Endothelial cell of umbilical vein (primary cell): ENCODE measurements around the gene COQ4. TPM values are rescaled to one million over a fixed set of nuclear protein-coding genes. Genes with fewer than 3 reads are reported as not detected.

ENCODE experiments used
- BruUV-seq: library from RNA; stranded (reverse); fragments of 400-500 nt; replicated peaks from 2 replicates; lab custom pipeline; 2021; lab: Mats Ljungman, UMichigan
- CTCF ChIA-PET: fragments of 300-600, 350-600 bp; sonication (Branson Sonifier 250); formaldehyde crosslinking; loops from one replicate; lab custom pipeline; 2021; ENCODE audit warnings: antibody characterized with exemption, inconsistent platforms; lab: Charles Lee
- POLR2A ChIA-PET: fragments of 300-600, 350-600 bp; sonication (Branson Sonifier 250); formaldehyde crosslinking; loops from one replicate; lab custom pipeline; 2021; ENCODE audit warnings: antibody characterized with exemption, inconsistent platforms; lab: Charles Lee
- DNase-seq: peaks from one replicate; pipeline ENCODE4 v3.0.0-alpha.2; 2011; ENCODE audit warnings: low read depth, low spot score
- FAIRE-seq: peaks from 2 replicates; lab custom pipeline; 2011; peaks lifted over from hg19 to GRCh38; lab: Jason Lieb, UNC
- H2AFZ ChIP-seq: 2 replicates; pipeline ENCODE4 v1.6.0; 2012; ENCODE audit warnings: low read depth, low read length, control low read depth, inconsistent platforms
- H3K27ac ChIP-seq: 2 replicates; pipeline ENCODE4 v1.5.1; 2011; ENCODE audit warnings: low read depth, mild to moderate bottlenecking, control low read depth, low read length, moderate library complexity; ENCODE audit not compliant: insufficient read depth
- H3K27me3 ChIP-seq, 2 experiments: 2 replicates each; pipeline versions ENCODE4 v1.6.0 to v1.6.1; 2011; ENCODE audit warnings: low read length in 2 of 2, mixed read lengths in 1 of 2; ENCODE audit not compliant: control insufficient read depth in 2 of 2, insufficient read depth in 2 of 2
- H3K36me3 ChIP-seq, 2 experiments: 2 replicates in 1 of 2; 3 replicates in 1 of 2; pipeline ENCODE4 v1.5.1; 2011; ENCODE audit warnings: low read length in 2 of 2, mild to moderate bottlenecking in 1 of 2, moderate library complexity in 1 of 2; ENCODE audit not compliant: control insufficient read depth in 2 of 2, insufficient read depth in 2 of 2; ENCODE audit errors: extremely low read depth in 1 of 2
- H3K4me1 ChIP-seq: 3 replicates; pipeline ENCODE4 v1.5.1; 2011; ENCODE audit warnings: mild to moderate bottlenecking, low read length; ENCODE audit not compliant: control insufficient read depth, insufficient read depth; ENCODE audit errors: extremely low read depth
- H3K4me2 ChIP-seq: 2 replicates; pipeline ENCODE4 v1.6.1; 2011; ENCODE audit warnings: low read length, control low read depth, mixed read lengths; ENCODE audit not compliant: insufficient read depth
- H3K4me3 ChIP-seq, 3 experiments: fragments of 200-600 bp in 1 of 3; sonication (generic), shearing (Covaris generic) in 1 of 3; replicated peaks in 1 of 3; 2 replicates each; pipeline ENCODE4 v1.5.1; 2011 to 2016; ENCODE audit warnings: control low read depth in 3 of 3, low read length in 3 of 3, mild to moderate bottlenecking in 2 of 3, inconsistent platforms in 1 of 3, low read depth in 1 of 3, moderate library complexity in 1 of 3; ENCODE audit not compliant: insufficient read depth in 1 of 3
- H3K79me2 ChIP-seq: 2 replicates; pipeline ENCODE4 v1.6.0; 2012; ENCODE audit warnings: low read length, inconsistent platforms; ENCODE audit not compliant: control insufficient read depth, insufficient read depth
- H3K9ac ChIP-seq: replicated peaks from 2 replicates; pipeline ENCODE3; 2011; ENCODE audit warnings: low read length, control low read depth; ENCODE audit not compliant: insufficient read depth; ENCODE audit errors: extremely low read depth
- H3K9me1 ChIP-seq: replicated peaks from 3 replicates; pipeline ENCODE4 v1.6.0; 2011; ENCODE audit warnings: mild to moderate bottlenecking, low read length; ENCODE audit not compliant: control insufficient read depth, insufficient read depth; ENCODE audit errors: extremely low read depth
- H3K9me3 ChIP-seq: replicated peaks from 2 replicates; pipeline ENCODE4 v1.5.1; 2012; ENCODE audit warnings: low read length, inconsistent platforms; ENCODE audit not compliant: control insufficient read depth, insufficient read depth
- H4K20me1 ChIP-seq: replicated peaks from 2 replicates; pipeline ENCODE3; 2011; ENCODE audit warnings: mild to moderate bottlenecking, low read length; ENCODE audit not compliant: control insufficient read depth, insufficient read depth; ENCODE audit errors: extremely low read depth
- CTCF ChIP-seq, 2 donors: IDR thresholded peaks; 1 replicate in 1 of 2; 2 replicates in 1 of 2; pipeline ENCODE4 v1.5.1; 2011; ENCODE audit warnings: low read length in 2 of 2, mild to moderate bottlenecking in 2 of 2, moderate library complexity in 2 of 2, control low read depth in 1 of 2, inconsistent platforms in 1 of 2, low read depth in 1 of 2; ENCODE audit not compliant: insufficient read depth in 1 of 2; ENCODE audit errors: extremely low read depth in 1 of 2
- EZH2 ChIP-seq: IDR thresholded peaks from 2 replicates; pipeline ENCODE4 v1.6.1; 2012; ENCODE audit warnings: borderline replicate concordance, low read depth, mild to moderate bottlenecking, moderate library complexity, low read length, inconsistent platforms; ENCODE audit not compliant: severe bottlenecking
- FOS ChIP-seq: IDR thresholded peaks from 2 replicates; pipeline ENCODE4 v1.6.1; 2011; ENCODE audit warnings: mild to moderate bottlenecking, low read length, moderate library complexity, borderline replicate concordance; ENCODE audit not compliant: insufficient read depth
- GATA2 ChIP-seq: IDR thresholded peaks from 2 replicates; pipeline ENCODE4 v1.7.0; 2011; ENCODE audit warnings: low read depth, mild to moderate bottlenecking, moderate library complexity, mixed read lengths, low read length; ENCODE audit not compliant: insufficient read length, insufficient read depth
- JUN ChIP-seq: IDR thresholded peaks from 2 replicates; pipeline ENCODE4 v1.6.1; 2011; ENCODE audit warnings: borderline replicate concordance, low read depth; ENCODE audit not compliant: insufficient read length, insufficient read depth
- MAX ChIP-seq: IDR thresholded peaks from 2 replicates; pipeline ENCODE4 v1.6.1; 2011; ENCODE audit not compliant: insufficient read depth, insufficient read length
- MYC ChIP-seq: IDR thresholded peaks from one replicate; pipeline ENCODE4 v1.6.1; 2011; ENCODE audit warnings: mild to moderate bottlenecking, low read depth, low read length
- POLR2A ChIP-seq: IDR thresholded peaks from 2 replicates; pipeline ENCODE4 v1.6.1; 2012; ENCODE audit warnings: low read depth, mild to moderate bottlenecking, control low read depth, low read length
- POLR2AphosphoS5 ChIP-seq: IDR thresholded peaks from 2 replicates; pipeline ENCODE4 v1.6.1; 2012; ENCODE audit warnings: low read depth, mild to moderate bottlenecking, control low read depth, low read length, moderate library complexity; ENCODE audit not compliant: insufficient read depth
- dilution Hi-C: fragments of 300-500 bp; cut with MboI; formaldehyde crosslinking; loops from one replicate; pipeline ENCODE4 v1.15.0; 2019; ENCODE audit warnings: low sequenced_read_pairs; ENCODE audit not compliant: extremely low pct_ligation_motif_present
- intact Hi-C: fragments of 100-400 bp; cut with micrococcal nuclease; formaldehyde crosslinking; loops from one replicate; pipeline ENCODE4 v1.10.0; 2022
- polyA plus RNA-seq, 4 experiments: library from polyadenylated mRNA; depleted of rRNA in 3 of 4; stranded (reverse) in 3 of 4; unstranded in 1 of 4; fragments of >200 nt; gene quantifications; 2 replicates each; pipeline versions ENCODE4 v1.2.1 to v1.2.3, GENCODE V29; 2011 to 2012; ENCODE audit warnings: missing spikeins in 1 of 4
- total RNA-seq: library from RNA; stranded (reverse); gene quantifications from 2 replicates; pipeline ENCODE4 v1.2.3, GENCODE V29; 2021

COQ4 gene
- total and polyA plus RNA-seq, 2 donors (not counting 3 experiments of a cell fraction or from before 2014, with no cell fraction given): 44.4 to 78.1 TPM

- no peak overlapping the region for H3K9ac ChIP-seq
- H3K9me3 ChIP-seq: no peaks in the 10 kb centered on the region
- H2AFZ ChIP-seq: no peak overlapping the region
- no peaks in the 10 kb centered on the region for H3K9me1 ChIP-seq
- TF ChIP-seq MAX (no peak), POLR2A (no peak)
- dilution Hi-C loops: no loop called here
- H3K4me1 ChIP-seq: no peaks in the 10 kb centered on the region
- no peaks in the 10 kb centered on the region for H3K27me3 ChIP-seq
- ChIA-PET CTCF (interaction anchor here (0.9 to 1.2 kb wide), 2 partner anchors 8 to 13 kb away, joined by 4 read pairs; no protein-coding TSS in a partner anchor), POLR2A (no interaction called here)
- intact Hi-C loops: no loop called here
- no peaks in the 10 kb centered on the region for H3K79me2 ChIP-seq
- no peak overlapping the region for H3K4me2 ChIP-seq
- BruUV-seq: no TSS peak
- DNase-seq: no peak
- FAIRE-seq: no peak
- H3K27ac ChIP-seq: no peak overlapping the region
- peaks cover 8 to 45% of the 10 kb centered on the region in 2 experiments for H3K36me3 ChIP-seq
- no peak overlapping the region for H3K4me3 ChIP-seq
- H4K20me1 ChIP-seq: no peaks in the 10 kb centered on the region
Observed at GRCh38 chr9:128349125-128349524, 26.5 kb downstream of the COQ4 start.

- CTCF ChIA-PET: interaction anchor here (0.9 to 1.2 kb wide), 2 partner anchors 8 to 12 kb away, joined by 4 read pairs; no protein-coding TSS in a partner anchor
- intact Hi-C loops: no loop called here
Observed at GRCh38 chr9:128349772-128350171, 27.1 kb downstream of the COQ4 start.

More at GRCh38 chr9:128349772-128350171, 27.1 kb downstream of the COQ4 start:
- no TSS peak for BruUV-seq
- no peaks in the 10 kb centered on the region for H3K4me1 ChIP-seq
- H3K27ac ChIP-seq: no peak overlapping the region
- TF ChIP-seq MYC (no peak), EZH2 (no peak), POLR2A (no peak), JUN (no peak), FOS (no peak), MAX (no peak), CTCF (IDR thresholded peaks at IDR 0.05; ENCODE audit: extremely low read depth in 1 of 2, insufficient read depth in 1 of 2, low read depth in 1 of 2, low read length in 2 of 2) (no peak), GATA2 (no peak), POLR2AphosphoS5 (no peak)
- no peak overlapping the region for H3K4me3 ChIP-seq
- H3K79me2 ChIP-seq: no peaks in the 10 kb centered on the region
- dilution Hi-C loops: no loop called here
- no peaks in the 10 kb centered on the region for H3K9me3 ChIP-seq
- DNase-seq (no peak), FAIRE-seq (no peak)
- POLR2A ChIA-PET: no interaction called here
- H3K27me3 ChIP-seq: no peaks in the 10 kb centered on the region
- H3K36me3 ChIP-seq: peaks cover 8 to 39% of the 10 kb centered on the region in 2 experiments
- no peaks in the 10 kb centered on the region for H4K20me1 ChIP-seq
- no peak overlapping the region for H2AFZ ChIP-seq
- H3K9me1 ChIP-seq: no peaks in the 10 kb centered on the region
- H3K9ac ChIP-seq: no peak overlapping the region
- no peak overlapping the region for H3K4me2 ChIP-seq
